ENCODE data around the gene ARAF.

ARAF gene

DNA sequence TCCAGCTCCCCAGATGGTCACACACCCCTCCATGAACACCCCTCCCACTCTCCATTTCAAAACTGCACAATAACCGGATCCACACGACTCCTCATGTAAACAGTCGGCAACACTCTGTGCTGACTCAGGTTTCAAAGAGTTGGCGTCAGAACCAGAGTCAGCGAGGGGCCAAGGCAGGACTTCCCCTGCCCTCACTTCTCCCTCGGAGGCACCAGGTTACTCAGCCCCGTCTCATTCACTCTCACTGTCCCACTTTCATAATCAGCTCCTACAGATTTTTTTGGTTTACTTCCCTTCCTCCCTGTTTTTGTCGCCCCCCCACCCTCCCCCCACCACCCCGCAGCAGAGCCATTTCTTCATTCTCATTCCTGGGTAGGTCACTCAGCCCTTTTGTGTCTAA, 18.5 kb downstream of the ARAF start:
- no peak overlapping the region for H3K27ac ChIP-seq
- TF ChIP-seq, protein P1, sequence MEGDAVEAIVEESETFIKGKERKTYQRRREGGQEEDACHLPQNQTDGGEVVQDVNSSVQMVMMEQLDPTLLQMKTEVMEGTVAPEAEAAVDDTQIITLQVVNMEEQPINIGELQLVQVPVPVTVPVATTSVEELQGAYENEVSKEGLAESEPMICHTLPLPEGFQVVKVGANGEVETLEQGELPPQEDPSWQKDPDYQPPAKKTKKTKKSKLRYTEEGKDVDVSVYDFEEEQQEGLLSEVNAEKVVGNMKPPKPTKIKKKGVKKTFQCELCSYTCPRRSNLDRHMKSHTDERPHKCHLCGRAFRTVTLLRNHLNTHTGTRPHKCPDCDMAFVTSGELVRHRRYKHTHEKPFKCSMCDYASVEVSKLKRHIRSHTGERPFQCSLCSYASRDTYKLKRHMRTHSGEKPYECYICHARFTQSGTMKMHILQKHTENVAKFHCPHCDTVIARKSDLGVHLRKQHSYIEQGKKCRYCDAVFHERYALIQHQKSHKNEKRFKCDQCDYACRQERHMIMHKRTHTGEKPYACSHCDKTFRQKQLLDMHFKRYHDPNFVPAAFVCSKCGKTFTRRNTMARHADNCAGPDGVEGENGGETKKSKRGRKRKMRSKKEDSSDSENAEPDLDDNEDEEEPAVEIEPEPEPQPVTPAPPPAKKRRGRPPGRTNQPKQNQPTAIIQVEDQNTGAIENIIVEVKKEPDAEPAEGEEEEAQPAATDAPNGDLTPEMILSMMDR (IDR thresholded peaks at IDR 0.05), result no peak
- no peak for TF ChIP-seq ZFX (IDR thresholded peaks at IDR 0.05; ENCODE audit: borderline replicate concordance)

- peak within 1 kb of the TSS; percentile 65 for H3K27ac ChIP-seq
- TF ChIP-seq, protein P1 (IDR thresholded peaks at IDR 0.05), result no peak
- TF ChIP-seq ZFX (IDR thresholded peaks at IDR 0.05; ENCODE audit: borderline replicate concordance), result no peak
These were observed 21.0 kb downstream of the ARAF start, which contains the start of gene TIMP1 for GRCh38 chrX:47581731-47582647. TSS of gene TIMP1 (plus strand) at chrX:47582436. CDS start at chrX:47583416, 980 bp downstream.

DNA sequence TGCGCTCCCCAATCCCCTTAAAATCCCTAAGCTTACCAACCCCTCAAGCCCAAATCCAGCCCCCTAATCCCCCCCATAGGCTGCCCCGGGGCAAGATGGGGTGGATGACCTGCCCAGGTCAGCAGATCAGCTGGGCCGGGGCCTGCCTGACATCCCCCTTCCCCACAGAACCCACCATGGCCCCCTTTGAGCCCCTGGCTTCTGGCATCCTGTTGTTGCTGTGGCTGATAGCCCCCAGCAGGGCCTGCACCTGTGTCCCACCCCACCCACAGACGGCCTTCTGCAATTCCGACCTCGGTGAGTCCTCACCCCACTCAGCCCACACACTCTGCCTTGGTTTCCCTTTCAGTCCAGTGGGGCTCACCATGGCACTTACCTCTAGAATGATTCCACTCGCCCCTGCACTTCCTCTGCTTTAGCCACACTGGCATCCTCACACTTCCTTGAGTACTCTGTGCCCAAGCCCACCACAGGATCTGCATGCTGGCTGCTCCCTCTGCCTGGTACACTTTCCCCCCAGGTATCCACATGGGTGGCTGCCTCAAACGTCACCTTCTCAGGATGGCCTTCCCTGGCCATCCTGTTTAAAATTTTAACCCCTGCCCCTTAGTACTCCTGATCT, 22.3 kb downstream of the ARAF start:
- peak overlapping the region; percentile 65 for H3K27ac ChIP-seq

DNA sequence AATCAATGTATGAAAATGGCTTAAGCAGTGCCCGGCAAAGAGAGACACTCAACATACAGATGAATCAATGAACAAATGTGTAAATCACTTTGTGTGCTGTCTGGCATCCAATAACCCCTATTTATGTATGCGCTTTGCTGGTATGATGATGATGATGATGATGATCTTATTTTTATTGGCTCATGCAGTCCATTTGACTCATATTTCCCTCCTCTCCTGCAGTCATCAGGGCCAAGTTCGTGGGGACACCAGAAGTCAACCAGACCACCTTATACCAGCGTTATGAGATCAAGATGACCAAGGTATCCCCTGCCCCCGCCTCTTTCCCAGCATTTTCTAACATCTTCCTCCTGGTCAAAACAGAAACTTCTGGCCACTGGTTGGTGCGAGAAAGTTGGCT, 23.7 kb downstream of the ARAF start:
- no peak overlapping the region for H3K27ac ChIP-seq
- TF ChIP-seq, protein P1 (IDR thresholded peaks at IDR 0.05), result no peak
- no peak for TF ChIP-seq ZFX (IDR thresholded peaks at IDR 0.05; ENCODE audit: borderline replicate concordance)

More for the DNA sequence above, 22.3 kb downstream of the ARAF start:
- TF ChIP-seq ZFX (IDR thresholded peaks at IDR 0.05; ENCODE audit: borderline replicate concordance), result no peak
- TF ChIP-seq, protein P1 (IDR thresholded peaks at IDR 0.05), result no peak

DNA sequence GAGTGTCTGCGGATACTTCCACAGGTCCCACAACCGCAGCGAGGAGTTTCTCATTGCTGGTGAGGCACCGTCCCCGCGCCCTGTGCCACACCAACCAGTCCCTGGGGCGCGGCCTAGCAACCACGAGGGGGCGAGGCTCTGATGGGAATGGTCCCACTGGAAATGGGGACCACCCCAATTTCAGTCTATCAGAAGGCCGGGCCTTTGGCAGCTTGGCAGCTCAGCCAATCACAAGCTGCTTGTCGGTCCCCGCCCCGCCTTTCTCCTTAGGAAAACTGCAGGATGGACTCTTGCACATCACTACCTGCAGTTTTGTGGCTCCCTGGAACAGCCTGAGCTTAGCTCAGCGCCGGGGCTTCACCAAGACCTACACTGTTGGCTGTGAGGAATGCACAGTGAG, 24.3 kb downstream of the ARAF start:
- H3K27ac ChIP-seq, result no peak overlapping the region
- TF ChIP-seq, protein P1 (IDR thresholded peaks at IDR 0.05), result no peak
- TF ChIP-seq ZFX (IDR thresholded peaks at IDR 0.05; ENCODE audit: borderline replicate concordance), result no peak

- TF ChIP-seq, protein P1 (IDR thresholded peaks at IDR 0.05), result no peak
- no peak for TF ChIP-seq ZFX (IDR thresholded peaks at IDR 0.05; ENCODE audit: borderline replicate concordance)
- no peak overlapping the region for H3K27ac ChIP-seq
These were observed 25.2 kb downstream of the ARAF start for GRCh38 chrX:47586043-47586787.

All from 22Rv1 (cell line).